Body of pancreas (tissue), 4 donors: ENCODE measurements around the gene CSF2RB. TPM values are rescaled to one million over a fixed set of nuclear protein-coding genes. Genes with fewer than 3 reads are reported as not detected.

Experiments used
- ATAC-seq: fragments of 150-250 bp; one replicate; pipeline ENCODE4 v1.9.1; 2016
- DNase-seq, 4 donors: peaks; one replicate each; pipeline ENCODE4 v3.0.0-alpha.2; 2019
- H3K27ac ChIP-seq, 4 donors: fragments of 200-600 bp; sonication (generic); 1 replicate in 3 of 4; 2 replicates in 1 of 4; pipeline versions ENCODE4 v1.5.1 to v1.6.1; 2016 to 2019; ENCODE audit warnings: mild to moderate bottlenecking in 1 of 4, mixed read lengths in 1 of 4, moderate library complexity in 1 of 4
- H3K27me3 ChIP-seq, 2 donors: fragments of 200-600 bp; sonication (generic); one replicate each; pipeline ENCODE4 v1.6.0; 2016; ENCODE audit warnings: mild to moderate bottlenecking in 1 of 2
- H3K36me3 ChIP-seq, 2 donors: fragments of 200-600 bp; sonication (generic); replicated peaks in 1 of 2; 2 replicates each; pipeline ENCODE4 v1.5.1; 2016; ENCODE audit warnings: low read depth in 2 of 2; ENCODE audit not compliant: insufficient read depth in 1 of 2
- H3K4me1 ChIP-seq: fragments of 200-600 bp; sonication (generic); one replicate; pipeline ENCODE4 v1.6.0; 2016
- H3K4me3 ChIP-seq, 2 donors: fragments of 200-600 bp; sonication (generic); 1 replicate in 1 of 2; 2 replicates in 1 of 2; pipeline ENCODE4 v1.5.1; 2016 to 2019
- H3K9me3 ChIP-seq, 3 donors: fragments of 200-600 bp; sonication (generic); 1 replicate in 2 of 3; 2 replicates in 1 of 3; pipeline ENCODE4 v1.5.1; 2016
- POLR2A ChIP-seq, 3 donors: fragments of 450-650 bp; IDR thresholded peaks; one replicate each; pipeline ENCODE4 v1.6.1; 2016; ENCODE audit warnings: antibody characterized with exemption in 3 of 3, mild to moderate bottlenecking in 2 of 3
- WGBS, 2 donors: methylation state at CpG; one replicate each; pipeline ENCODE4 v1.1.5; 2017; 5-methylcytosine and 5-hydroxymethylcytosine counted together
- intact Hi-C: fragments of 100-400 bp; cut with DNase I; formaldehyde crosslinking; loops from one replicate; pipeline ENCODE4 v1.15.1; 2023
- total RNA-seq, 2 donors: library from RNA; depleted of rRNA; stranded (reverse); fragments of >200 nt; gene quantifications; one replicate each; pipeline ENCODE4 v1.1.0, GENCODE V29; 2016
- TF ChIP-seq, protein P1 (sequence below), 7 experiments: fragments of 450-650 bp in 4 of 7; fragments of 200-600 bp in 3 of 7; sonication (generic) in 3 of 7; IDR thresholded peaks; one replicate each; pipeline ENCODE4 v1.5.1; 2016 to 2019; ENCODE audit warnings: antibody characterized with exemption in 7 of 7

The CSF2RB gene
- total RNA-seq, 2 donors from 2014 or later: 2.0 to 2.9 TPM

DNA sequence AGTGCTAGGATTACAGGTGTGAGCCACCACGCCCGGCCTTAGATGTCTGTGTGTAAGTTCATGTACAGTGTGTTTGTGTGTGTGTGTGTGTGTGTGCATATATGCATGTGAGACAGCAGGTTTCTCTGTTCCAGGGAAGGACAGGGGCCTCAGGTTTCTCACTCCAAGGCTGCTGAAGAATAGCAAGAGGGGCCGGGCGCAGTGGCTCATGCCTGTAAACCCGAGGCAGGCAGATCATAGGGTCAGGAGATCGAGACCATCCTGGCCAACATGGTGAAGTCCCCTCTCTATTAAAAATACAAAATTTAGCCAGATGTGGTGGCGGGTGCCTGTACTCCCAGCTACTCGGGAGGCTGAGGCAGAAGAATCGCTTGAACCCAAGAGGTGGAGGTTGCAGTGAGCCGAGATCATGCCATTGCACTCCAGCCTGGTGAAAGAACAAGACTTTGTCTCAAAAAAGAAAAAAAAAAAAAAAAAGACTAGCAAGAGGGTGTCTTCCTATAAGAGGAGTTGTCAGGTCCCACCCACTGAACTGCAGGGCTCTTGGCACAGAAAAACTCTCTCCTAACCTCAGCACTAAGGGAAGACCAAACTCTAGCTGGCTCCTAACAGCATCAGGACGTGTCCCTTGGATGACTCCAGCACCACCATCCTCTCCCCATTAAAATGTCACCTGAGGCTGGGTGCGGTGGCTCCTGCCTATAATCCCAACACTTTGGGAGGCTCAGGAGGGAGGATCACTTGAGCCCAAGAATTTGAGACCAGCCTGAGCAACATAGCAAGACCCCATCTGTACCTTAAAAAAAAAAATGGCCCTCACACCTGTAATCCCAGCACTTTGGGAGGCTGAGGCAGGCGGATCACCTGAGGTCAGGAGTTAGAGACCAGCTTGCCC is 65.8 kb downstream of the CSF2RB start:
- H3K4me3 ChIP-seq: no peak overlapping the region
- ATAC-seq: no peak

GRCh38 chr22:36981247-36981775 is 67.9 kb downstream of the CSF2RB start:
- Histone ChIP-seq H3K9me3 (peaks cover 0 to 9% (median 0%) of the 10 kb centered on the region in 3 donors), H3K4me1 (peaks cover 6% of the 10 kb centered on the region), H3K27me3 (no peaks in the 10 kb centered on the region), H3K36me3 (no peaks in the 10 kb centered on the region), H3K4me3 (no peak overlapping the region), H3K27ac (no peak overlapping the region)
- intact Hi-C loops: no loop called here
- TF ChIP-seq POLR2A (IDR thresholded peaks at IDR 0.05): no peak
- TF ChIP-seq, protein P1, sequence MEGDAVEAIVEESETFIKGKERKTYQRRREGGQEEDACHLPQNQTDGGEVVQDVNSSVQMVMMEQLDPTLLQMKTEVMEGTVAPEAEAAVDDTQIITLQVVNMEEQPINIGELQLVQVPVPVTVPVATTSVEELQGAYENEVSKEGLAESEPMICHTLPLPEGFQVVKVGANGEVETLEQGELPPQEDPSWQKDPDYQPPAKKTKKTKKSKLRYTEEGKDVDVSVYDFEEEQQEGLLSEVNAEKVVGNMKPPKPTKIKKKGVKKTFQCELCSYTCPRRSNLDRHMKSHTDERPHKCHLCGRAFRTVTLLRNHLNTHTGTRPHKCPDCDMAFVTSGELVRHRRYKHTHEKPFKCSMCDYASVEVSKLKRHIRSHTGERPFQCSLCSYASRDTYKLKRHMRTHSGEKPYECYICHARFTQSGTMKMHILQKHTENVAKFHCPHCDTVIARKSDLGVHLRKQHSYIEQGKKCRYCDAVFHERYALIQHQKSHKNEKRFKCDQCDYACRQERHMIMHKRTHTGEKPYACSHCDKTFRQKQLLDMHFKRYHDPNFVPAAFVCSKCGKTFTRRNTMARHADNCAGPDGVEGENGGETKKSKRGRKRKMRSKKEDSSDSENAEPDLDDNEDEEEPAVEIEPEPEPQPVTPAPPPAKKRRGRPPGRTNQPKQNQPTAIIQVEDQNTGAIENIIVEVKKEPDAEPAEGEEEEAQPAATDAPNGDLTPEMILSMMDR (IDR thresholded peaks at IDR 0.05): no peak
- ATAC-seq (no peak), DNase-seq (no peak)
- 70 to 76% methylated on average over 16 of the region's 16 CpGs for WGBS, 2 donors

More for the DNA sequence above, 65.8 kb downstream of the CSF2RB start:
- no peak for DNase-seq
- Histone ChIP-seq H3K27ac (no peak overlapping the region), H3K27me3 (no peaks in the 10 kb centered on the region), H3K36me3 (no peaks in the 10 kb centered on the region), H3K9me3 (no peaks in the 10 kb centered on the region), H3K4me1 (peaks cover 6% of the 10 kb centered on the region)
- no peak for TF ChIP-seq POLR2A (IDR thresholded peaks at IDR 0.05)
- TF ChIP-seq, protein P1 (IDR thresholded peaks at IDR 0.05): no peak
- intact Hi-C loops: loop anchor here (5.0 kb wide), 1 partner anchor 107 kb away; no protein-coding TSS in a partner anchor
- WGBS, 2 donors: 59 to 76% methylated on average over 12 to 13 of the region's 13 CpGs

- intact Hi-C loops: no loop called here
- Histone ChIP-seq H3K9me3 (peaks cover 0 to 10% (median 0%) of the 10 kb centered on the region in 3 donors), H3K4me3 (no peak overlapping the region), H3K36me3 (no peaks in the 10 kb centered on the region), H3K27me3 (no peaks in the 10 kb centered on the region), H3K4me1 (peaks cover 6% of the 10 kb centered on the region), H3K27ac (no peak overlapping the region)
- WGBS, 2 donors: 50 to 55% methylated on average over 5 of the region's 5 CpGs
- DNase-seq: no peak
- no peak for TF ChIP-seq POLR2A (IDR thresholded peaks at IDR 0.05)
- TF ChIP-seq, protein P1 (IDR thresholded peaks at IDR 0.05): no peak
- no peak for ATAC-seq
Measured at GRCh38 chr22:36982136-36982535, 68.7 kb downstream of the CSF2RB start.

DNA sequence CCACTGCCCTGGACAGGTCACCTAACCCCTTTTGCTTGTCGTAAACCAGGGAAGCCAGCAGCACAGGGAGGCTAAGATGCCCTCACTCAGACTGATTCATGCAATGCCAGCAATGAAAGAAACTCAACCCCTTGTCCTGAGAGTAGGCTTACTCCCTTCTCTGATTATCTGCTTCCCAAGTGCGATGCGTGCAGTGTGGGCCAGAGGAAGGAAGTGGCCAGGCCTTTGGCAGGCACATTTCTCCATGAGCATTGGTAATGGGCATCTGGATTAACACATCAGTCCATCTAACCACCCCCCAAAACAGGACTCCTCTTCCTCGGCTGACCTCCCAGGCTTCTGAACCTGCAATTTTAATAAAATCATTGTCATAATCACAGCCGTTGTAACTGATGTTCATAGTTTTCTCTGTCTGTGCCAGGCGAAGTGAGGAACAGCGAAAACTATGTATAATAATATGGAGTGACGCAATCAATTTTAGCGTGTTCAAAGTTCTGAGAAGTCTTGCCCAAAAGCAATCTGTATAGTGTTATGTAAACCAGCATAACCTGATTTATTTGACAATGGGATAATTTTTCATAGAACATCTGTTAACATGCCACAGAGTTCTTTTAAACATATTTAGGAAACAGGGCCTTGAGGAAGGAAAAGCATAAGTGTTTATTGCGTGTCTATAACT is 71.9 kb downstream of the CSF2RB start:
- no peaks in the 10 kb centered on the region for H3K27me3 ChIP-seq
- no peaks in the 10 kb centered on the region for H3K4me1 ChIP-seq
- DNase-seq (no peak), ATAC-seq (no peak)
- H3K4me3 ChIP-seq: no peak overlapping the region
- no peak overlapping the region for H3K27ac ChIP-seq
- H3K36me3 ChIP-seq: no peaks in the 10 kb centered on the region
- H3K9me3 ChIP-seq: peaks cover 0 to 10% (median 0%) of the 10 kb centered on the region in 3 donors
- 69 to 84% methylated on average over 10 of the region's 10 CpGs for WGBS, 2 donors
- TF ChIP-seq, protein P1 (IDR thresholded peaks at IDR 0.05): no peak
- TF ChIP-seq POLR2A (IDR thresholded peaks at IDR 0.05): no peak
- intact Hi-C loops: no loop called here
